ENCODE measurements around the gene TBCD.
"Not testable (repeated sequence)": the region's sequence is repeated elsewhere in the genome, so short reads cannot be mapped to it uniquely, and the experiment has no call there.

TBCD gene

GRCh38 chr17:82952019-82952418 is 200.2 kb downstream of the TBCD start:
- H3K79me2 ChIP-seq (ENCODE audit: insufficient read depth, low read length): no peaks in the 10 kb centered on the region
- TF ChIP-seq CTCF (IDR thresholded peaks at IDR 0.05; ENCODE audit: insufficient read depth, low read length, poor library complexity, severe bottlenecking) (no peak), EZH2phosphoT487 (conservative IDR thresholded peaks at IDR 0.05; ENCODE audit: low read length) (no peak)
- no peak overlapping the region for H3K4me3 ChIP-seq (ENCODE audit: insufficient read depth, low read length, poor library complexity, severe bottlenecking)
- H3K27me3 ChIP-seq (ENCODE audit: low read length): no peaks in the 10 kb centered on the region
- H3K9ac ChIP-seq (ENCODE audit: low read length): no peak overlapping the region
- no peaks in the 10 kb centered on the region for H3F3A ChIP-seq (ENCODE audit: insufficient read depth)
- no peaks in the 10 kb centered on the region for H3K9me3 ChIP-seq (ENCODE audit: insufficient read depth, low read length)
- no peak overlapping the region for H3K27ac ChIP-seq (ENCODE audit: low read depth, low read length)
- H4K20me1 ChIP-seq (ENCODE audit: low read depth, low read length): no peaks in the 10 kb centered on the region
- H2AFZ ChIP-seq (ENCODE audit: low read depth, low read length, severe bottlenecking): no peak overlapping the region
- no peaks in the 10 kb centered on the region for H3K36me3 ChIP-seq (ENCODE audit: low read length)
- no peak overlapping the region for H3K4me2 ChIP-seq (ENCODE audit: low read depth, low read length, poor library complexity, severe bottlenecking)
- no peaks in the 10 kb centered on the region for H3K9me2 ChIP-seq (replicated peaks; ENCODE audit: insufficient read depth, low read length)

- not testable (repeated sequence) for H3K9ac ChIP-seq (ENCODE audit: low read length); H3F3A ChIP-seq (ENCODE audit: insufficient read depth); H3K27ac ChIP-seq (ENCODE audit: low read depth, low read length); H3K36me3 ChIP-seq (ENCODE audit: low read length); H3K4me3 ChIP-seq (ENCODE audit: insufficient read depth, low read length, poor library complexity, severe bottlenecking); H4K20me1 ChIP-seq (ENCODE audit: low read depth, low read length); H3K27me3 ChIP-seq (ENCODE audit: low read length); H3K4me2 ChIP-seq (ENCODE audit: low read depth, low read length, poor library complexity, severe bottlenecking); H3K9me3 ChIP-seq (ENCODE audit: insufficient read depth, low read length); H3K9me2 ChIP-seq (replicated peaks; ENCODE audit: insufficient read depth, low read length); H3K79me2 ChIP-seq (ENCODE audit: insufficient read depth, low read length); H2AFZ ChIP-seq (ENCODE audit: low read depth, low read length, severe bottlenecking)
These were observed 203.2 kb downstream of the TBCD start for GRCh38 chr17:82955106-82955505.

- not testable (repeated sequence) for H3K9me2 ChIP-seq (replicated peaks; ENCODE audit: insufficient read depth, low read length); H3K9ac ChIP-seq (ENCODE audit: low read length); H3K27ac ChIP-seq (ENCODE audit: low read depth, low read length); H3K79me2 ChIP-seq (ENCODE audit: insufficient read depth, low read length); H3K27me3 ChIP-seq (ENCODE audit: low read length); H3F3A ChIP-seq (ENCODE audit: insufficient read depth); H3K4me3 ChIP-seq (ENCODE audit: insufficient read depth, low read length, poor library complexity, severe bottlenecking); H2AFZ ChIP-seq (ENCODE audit: low read depth, low read length, severe bottlenecking); H3K36me3 ChIP-seq (ENCODE audit: low read length); H3K9me3 ChIP-seq (ENCODE audit: insufficient read depth, low read length); H3K4me2 ChIP-seq (ENCODE audit: low read depth, low read length, poor library complexity, severe bottlenecking); H4K20me1 ChIP-seq (ENCODE audit: low read depth, low read length)
These were observed 203.8 kb downstream of the TBCD start for GRCh38 chr17:82955627-82956026.

- H3K9me3 ChIP-seq (ENCODE audit: insufficient read depth, low read length): no peaks in the 10 kb centered on the region
- no peaks in the 10 kb centered on the region for H4K20me1 ChIP-seq (ENCODE audit: low read depth, low read length)
- no peaks in the 10 kb centered on the region for H3K27me3 ChIP-seq (ENCODE audit: low read length)
- no peak overlapping the region for H3K9ac ChIP-seq (ENCODE audit: low read length)
- H3K9me2 ChIP-seq (replicated peaks; ENCODE audit: insufficient read depth, low read length): no peaks in the 10 kb centered on the region
- H3K4me2 ChIP-seq (ENCODE audit: low read depth, low read length, poor library complexity, severe bottlenecking): no peak overlapping the region
- TF ChIP-seq EZH2phosphoT487 (conservative IDR thresholded peaks at IDR 0.05; ENCODE audit: low read length) (no peak), CTCF (IDR thresholded peaks at IDR 0.05; ENCODE audit: insufficient read depth, low read length, poor library complexity, severe bottlenecking) (no peak)
- no peak overlapping the region for H2AFZ ChIP-seq (ENCODE audit: low read depth, low read length, severe bottlenecking)
- H3K36me3 ChIP-seq (ENCODE audit: low read length): no peaks in the 10 kb centered on the region
- no peak overlapping the region for H3K4me3 ChIP-seq (ENCODE audit: insufficient read depth, low read length, poor library complexity, severe bottlenecking)
- no peak overlapping the region for H3K27ac ChIP-seq (ENCODE audit: low read depth, low read length)
- no peaks in the 10 kb centered on the region for H3K79me2 ChIP-seq (ENCODE audit: insufficient read depth, low read length)
- H3F3A ChIP-seq (ENCODE audit: insufficient read depth): no peaks in the 10 kb centered on the region
These were observed 204.4 kb downstream of the TBCD start for GRCh38 chr17:82956146-82956725.
